AG04449 (cell line): ENCODE measurements around the gene FAM181B.

Experiments
- CTCF ChIA-PET: fragments of 350-600 bp; formaldehyde crosslinking; extraction: SDS; loops from one replicate; lab custom pipeline; 2021; ENCODE audit warnings: antibody characterized with exemption; lab: Yijun Ruan, JAX
- POLR2A ChIA-PET: fragments of 400-600, 350-600 bp; formaldehyde crosslinking; extraction: SDS; loops from one replicate; lab custom pipeline; 2020; ENCODE audit warnings: antibody characterized with exemption, inconsistent platforms; lab: Yijun Ruan, JAX
- DNase-seq: peaks from one replicate; pipeline ENCODE4 v3.0.0-alpha.2; 2010; ENCODE audit warnings: low read depth, low spot score
- H3K4me3 ChIP-seq: 2 replicates; pipeline ENCODE4 v1.5.1; 2011; ENCODE audit warnings: low read depth, mild to moderate bottlenecking, control low read depth, low read length
- TF ChIP-seq, protein P1 (sequence below): IDR thresholded peaks from one replicate; pipeline ENCODE4 v1.5.1; 2011; ENCODE audit warnings: mild to moderate bottlenecking, moderate library complexity, low read length, control low read depth, inconsistent platforms; ENCODE audit not compliant: insufficient read depth; ENCODE audit errors: missing control alignments

FAM181B gene

DNA sequence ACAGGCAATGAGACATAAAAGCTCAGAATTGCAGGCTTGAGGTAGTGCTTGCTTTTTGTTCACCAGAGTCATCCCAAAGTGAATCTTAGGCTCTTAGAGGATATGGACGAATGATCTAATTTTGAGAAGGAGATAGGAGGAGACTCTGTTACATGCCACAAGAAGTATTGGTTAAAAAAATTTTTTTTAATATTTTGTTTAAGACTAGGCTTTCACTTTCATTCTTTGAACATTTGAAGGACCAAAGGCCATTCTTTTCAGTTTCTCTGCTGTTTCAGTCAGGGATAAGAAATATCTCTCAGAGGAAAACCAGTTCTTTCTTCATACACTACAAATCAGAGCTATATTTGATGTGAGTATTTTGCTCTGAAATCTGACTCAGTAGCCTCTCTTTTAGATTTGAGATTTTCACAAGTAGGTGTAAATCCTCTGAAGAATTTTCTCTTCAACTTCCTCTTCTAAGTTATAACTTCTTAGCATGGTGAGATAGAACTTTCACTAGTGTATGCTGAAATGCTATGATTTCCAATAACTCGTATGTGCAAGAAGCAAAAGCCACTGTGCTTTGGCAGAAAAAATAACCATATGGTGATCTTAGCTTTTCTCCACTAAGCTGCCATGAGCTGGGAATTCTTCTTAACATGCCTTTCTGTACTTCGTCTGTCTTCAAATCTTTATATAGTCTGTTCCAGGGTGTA is 24.1 kb upstream of the FAM181B start:
- CTCF ChIA-PET: no interaction called here
- no peak overlapping the region for H3K4me3 ChIP-seq
- TF ChIP-seq, protein P1, sequence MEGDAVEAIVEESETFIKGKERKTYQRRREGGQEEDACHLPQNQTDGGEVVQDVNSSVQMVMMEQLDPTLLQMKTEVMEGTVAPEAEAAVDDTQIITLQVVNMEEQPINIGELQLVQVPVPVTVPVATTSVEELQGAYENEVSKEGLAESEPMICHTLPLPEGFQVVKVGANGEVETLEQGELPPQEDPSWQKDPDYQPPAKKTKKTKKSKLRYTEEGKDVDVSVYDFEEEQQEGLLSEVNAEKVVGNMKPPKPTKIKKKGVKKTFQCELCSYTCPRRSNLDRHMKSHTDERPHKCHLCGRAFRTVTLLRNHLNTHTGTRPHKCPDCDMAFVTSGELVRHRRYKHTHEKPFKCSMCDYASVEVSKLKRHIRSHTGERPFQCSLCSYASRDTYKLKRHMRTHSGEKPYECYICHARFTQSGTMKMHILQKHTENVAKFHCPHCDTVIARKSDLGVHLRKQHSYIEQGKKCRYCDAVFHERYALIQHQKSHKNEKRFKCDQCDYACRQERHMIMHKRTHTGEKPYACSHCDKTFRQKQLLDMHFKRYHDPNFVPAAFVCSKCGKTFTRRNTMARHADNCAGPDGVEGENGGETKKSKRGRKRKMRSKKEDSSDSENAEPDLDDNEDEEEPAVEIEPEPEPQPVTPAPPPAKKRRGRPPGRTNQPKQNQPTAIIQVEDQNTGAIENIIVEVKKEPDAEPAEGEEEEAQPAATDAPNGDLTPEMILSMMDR: no peak
- DNase-seq: no peak
- POLR2A ChIA-PET: no interaction called here

DNA sequence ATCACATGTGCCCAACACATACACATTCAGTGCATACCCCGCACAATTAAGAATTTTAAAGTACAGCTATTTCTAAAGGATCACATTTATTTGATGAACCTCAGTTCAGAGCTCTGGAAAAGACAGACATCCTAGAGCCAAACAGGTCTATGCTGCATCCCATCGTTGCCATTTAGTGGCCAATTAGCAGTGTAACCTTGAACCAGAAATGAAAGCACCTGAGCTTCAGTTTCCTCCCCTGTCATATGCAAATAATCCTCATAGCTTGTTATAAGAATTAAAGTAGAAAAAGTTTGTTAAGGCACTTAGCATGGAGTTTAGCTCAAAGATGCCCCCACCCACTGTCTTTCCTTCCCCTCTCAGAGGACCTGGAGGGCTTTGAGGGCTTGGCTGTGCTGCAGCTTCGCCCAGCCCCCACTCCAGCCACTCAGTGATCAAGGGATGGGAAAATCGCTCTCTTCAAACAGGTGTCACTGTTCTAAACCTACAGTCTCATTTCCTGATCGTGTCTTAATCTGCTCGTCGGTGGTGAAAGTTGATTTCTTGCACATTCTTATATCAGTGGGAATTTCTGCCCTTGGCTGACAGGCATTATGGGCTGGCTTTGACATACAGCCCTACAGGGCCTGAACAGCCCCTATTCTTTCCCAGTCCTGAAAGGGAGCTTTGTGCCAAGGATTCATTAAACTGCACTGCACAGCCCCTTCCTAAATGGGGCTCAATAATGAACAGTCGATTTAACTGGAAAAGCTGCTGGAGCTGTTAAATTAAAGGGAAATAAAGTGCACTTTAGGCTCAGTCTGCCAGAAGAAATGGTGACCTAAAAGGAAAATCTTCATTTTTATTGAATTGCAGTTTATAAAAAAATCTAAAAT is 23.3 kb upstream of the FAM181B start:
- CTCF ChIA-PET: no interaction called here

DNA sequence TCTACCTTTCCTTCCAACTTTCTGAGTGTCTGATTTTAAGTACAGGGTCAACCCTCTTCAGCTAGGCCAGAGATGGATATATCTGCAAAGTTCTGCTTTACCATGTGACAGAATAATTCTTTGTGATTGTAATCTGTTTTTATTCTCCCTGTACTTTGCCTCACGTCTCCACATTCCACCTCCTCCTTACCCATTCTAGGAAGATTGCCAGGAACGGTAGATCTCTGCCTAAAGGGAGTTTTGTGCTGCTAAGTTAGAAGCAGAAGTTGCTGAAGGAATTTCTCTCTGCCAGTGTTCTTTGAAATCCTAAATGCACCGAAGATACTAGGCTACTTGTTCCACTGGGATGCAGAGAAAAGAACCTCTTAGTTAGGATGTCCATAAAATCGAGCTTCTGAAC is 20.7 kb upstream of the FAM181B start:
- DNase-seq: no peak
- ChIA-PET CTCF (no interaction called here), POLR2A (no interaction called here)
- no peak overlapping the region for H3K4me3 ChIP-seq
- TF ChIP-seq, protein P1: no peak

More for the DNA sequence above, 23.3 kb upstream of the FAM181B start:
- no peak overlapping the region for H3K4me3 ChIP-seq
- TF ChIP-seq, protein P1: no peak
- no peak for DNase-seq
- POLR2A ChIA-PET: no interaction called here

DNA sequence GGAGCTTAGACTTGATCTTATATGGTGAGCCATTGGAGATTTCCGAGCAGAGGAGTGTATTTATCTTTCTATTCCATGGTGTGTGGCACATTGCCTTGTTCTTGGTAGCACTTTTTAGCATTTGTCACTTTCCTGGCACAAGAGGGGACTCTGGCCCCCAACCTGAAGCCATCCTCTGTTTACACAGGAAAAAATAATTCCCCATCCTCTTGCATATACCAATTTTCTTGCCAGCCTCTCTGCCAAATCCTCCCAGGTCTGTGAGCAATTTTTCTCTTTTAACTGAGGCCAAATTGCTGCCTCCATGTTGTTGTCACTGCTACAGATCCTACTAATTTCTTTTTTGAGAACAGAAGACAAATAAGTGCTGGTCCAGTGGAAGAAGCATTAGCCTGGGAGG is 20.3 kb upstream of the FAM181B start:
- H3K4me3 ChIP-seq: no peak overlapping the region
- no peak for DNase-seq
- POLR2A ChIA-PET: no interaction called here
- CTCF ChIA-PET: no interaction called here
- TF ChIP-seq, protein P1: no peak

DNA sequence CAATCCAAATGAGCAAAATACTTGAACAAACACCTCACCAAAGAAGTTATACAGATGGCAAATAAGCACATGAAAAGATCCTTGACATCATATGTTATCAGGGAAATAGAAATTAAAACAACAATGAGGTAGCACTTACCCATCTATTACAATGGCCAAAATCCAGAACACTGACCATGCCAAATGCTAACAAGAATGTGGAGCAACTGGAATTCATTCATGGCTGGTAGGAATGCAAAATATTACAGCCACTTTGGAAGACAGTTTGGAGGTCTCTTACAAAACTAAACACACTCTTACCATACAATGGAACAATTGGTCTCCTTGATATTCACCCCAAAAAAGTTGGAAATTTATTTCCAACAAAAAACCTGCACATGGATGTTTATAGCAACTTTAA is 19.1 kb upstream of the FAM181B start:
- TF ChIP-seq, protein P1: no peak
- H3K4me3 ChIP-seq: no peak overlapping the region
- ChIA-PET CTCF (interaction anchor here (1.1 kb wide), 1 partner anchor 23 kb away, joined by 3 read pairs; no protein-coding TSS in a partner anchor), POLR2A (no interaction called here)
- no peak for DNase-seq

DNA sequence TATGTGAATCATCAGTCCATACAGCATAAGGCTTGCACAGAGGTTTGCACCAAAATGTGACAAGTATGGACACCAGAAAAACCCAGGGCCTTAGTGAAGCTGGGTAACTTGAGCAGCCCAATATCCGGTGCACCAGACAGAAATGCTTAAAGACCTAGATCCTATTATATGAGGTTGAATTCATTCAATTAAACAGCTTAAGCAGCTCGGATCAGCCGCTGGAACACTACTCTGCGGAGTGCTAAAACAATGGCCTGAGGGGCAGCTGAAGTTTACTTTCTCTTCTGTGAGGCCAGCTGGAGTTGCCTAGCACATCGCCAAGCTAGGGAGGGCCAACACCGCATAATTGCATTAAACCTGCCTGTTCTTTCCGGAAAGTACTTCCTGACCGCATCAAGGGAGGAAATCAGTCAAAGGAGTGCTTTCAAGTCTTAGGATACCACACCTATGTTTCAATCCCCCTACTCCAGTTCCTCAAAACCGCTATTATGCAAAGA is 17.0 kb upstream of the FAM181B start:
- H3K4me3 ChIP-seq: no peak overlapping the region
- ChIA-PET CTCF (no interaction called here), POLR2A (no interaction called here)
- TF ChIP-seq, protein P1: no peak
- no peak for DNase-seq
